CD4-positive, alpha-beta T cell treated with Interleukin-2 at 100 ng/mL for 4 hours (primary cell): ENCODE measurements around the gene MARCHF3.
"Not testable (repeated sequence)": the region's sequence is repeated elsewhere in the genome, so short reads cannot be mapped to it uniquely, and the experiment has no call there.

ENCODE experiments used
- DNase-seq: peaks from one replicate; pipeline ENCODE4 v3.0.0-alpha.2; 2020; ENCODE audit warnings: low spot score

Gene MARCHF3

GRCh38 chr5:126953640-126954039 is 76.7 kb downstream of the MARCHF3 start:
- no peak for DNase-seq

- no peak for DNase-seq
Measured at GRCh38 chr5:126949475-126949874, 80.9 kb downstream of the MARCHF3 start.

DNA sequence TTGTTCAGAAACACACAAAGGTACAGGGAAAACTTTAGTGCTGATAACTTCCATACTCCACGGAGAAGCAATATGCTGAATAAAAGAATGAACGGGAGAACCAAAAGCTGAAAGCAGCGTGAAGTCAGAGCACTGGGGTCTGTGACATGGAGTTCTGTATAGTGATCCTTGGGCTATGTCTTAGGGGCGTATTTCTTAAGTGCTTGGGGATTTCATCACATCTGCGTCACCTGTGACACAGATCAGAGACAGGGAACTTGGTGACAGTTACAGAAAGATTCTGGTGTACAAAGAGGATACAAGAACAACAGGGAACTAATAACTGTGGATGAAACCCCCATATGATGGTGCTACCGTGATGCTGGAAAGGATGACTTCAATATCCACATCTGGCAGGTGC is 81.9 kb downstream of the MARCHF3 start:
- no peak for DNase-seq

DNA sequence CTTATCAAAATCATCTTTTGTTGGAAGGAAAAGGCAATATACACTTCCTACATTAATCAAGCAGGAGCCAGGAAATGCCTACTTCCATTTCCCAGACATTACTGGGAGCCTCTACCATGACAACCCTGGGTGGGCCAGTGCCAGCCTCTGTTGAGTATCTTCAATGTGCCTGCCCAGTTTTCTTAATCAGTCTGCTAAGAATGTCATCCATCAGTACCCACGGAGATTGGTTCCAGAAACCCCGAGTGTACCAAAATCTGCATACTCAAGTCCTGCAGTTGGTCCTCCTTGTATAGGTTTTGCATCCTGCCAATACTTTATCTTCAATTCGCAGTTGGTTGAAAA is 82.4 kb downstream of the MARCHF3 start:
- no peak for DNase-seq

DNA sequence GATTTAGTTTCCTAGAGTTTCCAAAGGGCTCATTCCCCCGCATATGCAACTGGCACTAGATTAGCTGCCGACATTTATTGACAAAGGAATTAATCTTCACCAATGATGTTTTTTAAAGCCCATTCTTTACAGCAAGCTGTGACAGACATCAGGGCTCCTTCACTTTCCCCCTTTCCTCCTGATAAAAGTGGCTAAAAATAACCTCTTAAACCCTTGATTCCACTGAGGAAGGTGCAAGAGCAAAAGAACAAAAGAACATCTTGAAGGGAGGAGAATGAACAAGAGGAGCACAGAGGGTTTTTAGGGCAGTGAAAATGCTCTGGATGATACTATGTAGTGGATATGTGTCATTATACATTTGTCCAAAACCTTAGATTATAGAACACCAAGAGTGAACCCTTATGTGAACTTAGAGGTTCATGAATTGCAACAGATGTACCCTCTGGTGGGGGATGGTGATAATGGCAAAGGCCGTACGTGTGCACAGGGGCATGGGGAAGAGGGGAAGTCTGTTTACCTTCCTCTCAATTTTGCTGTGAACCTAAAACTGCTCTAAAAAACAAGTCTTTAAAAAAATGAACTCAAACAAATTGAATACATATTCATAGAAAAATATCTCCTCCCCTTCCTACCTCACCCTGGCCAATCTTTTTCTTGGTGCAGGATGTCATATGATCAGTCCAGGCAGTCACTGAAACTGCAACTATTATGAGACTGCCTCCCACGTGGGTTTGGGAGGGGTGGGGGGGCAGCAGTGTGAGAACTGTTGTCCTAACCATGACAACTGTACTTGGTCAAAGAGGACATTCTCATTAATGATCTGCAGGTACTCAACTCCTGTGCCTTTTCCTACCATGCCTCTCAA is 83.0 kb downstream of the MARCHF3 start:
- DNase-seq = no peak

- not testable (repeated sequence) for DNase-seq
Measured at GRCh38 chr5:126942908-126943307, 87.5 kb downstream of the MARCHF3 start.

DNA sequence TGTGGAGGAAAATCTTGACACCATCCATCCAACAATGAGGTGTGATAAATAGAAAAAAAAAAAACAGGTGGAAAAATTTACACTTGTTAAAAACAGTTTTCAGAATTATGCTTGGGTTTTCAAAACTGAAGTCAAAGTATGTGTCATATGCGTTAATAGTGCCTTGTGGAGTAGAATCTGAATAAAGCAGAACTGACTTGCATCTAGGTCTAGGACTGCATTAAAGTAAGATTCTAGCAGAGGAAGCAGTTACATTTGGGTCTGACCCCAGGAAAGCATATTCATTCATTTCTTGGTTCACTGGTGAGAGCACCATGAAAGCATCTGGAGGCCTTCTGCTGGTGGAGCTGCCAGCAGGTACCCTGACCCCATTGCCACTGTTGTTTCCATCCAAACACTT is 89.0 kb downstream of the MARCHF3 start:
- DNase-seq = no peak

DNA sequence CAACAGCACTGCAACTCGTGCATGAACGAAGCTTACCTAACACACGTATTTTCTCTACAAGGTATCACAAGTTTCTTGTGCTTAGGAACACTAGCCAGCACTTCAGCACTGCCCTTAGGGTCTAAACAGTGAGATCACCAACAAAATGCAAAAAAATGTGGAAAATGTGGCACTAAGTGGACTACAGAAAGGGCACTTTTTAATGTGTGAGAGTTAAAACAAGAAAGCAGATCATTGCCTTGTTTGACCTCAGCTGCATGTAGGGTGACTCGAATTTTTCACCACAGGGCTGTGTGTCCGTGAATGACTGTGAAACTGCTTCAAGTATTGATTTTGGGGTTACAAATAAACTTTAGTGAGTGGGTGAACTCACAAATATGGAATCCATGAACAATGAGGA is 90.5 kb downstream of the MARCHF3 start:
- DNase-seq = no peak

- DNase-seq = no peak
Measured at GRCh38 chr5:126938466-126938865, 91.9 kb downstream of the MARCHF3 start.

GRCh38 chr5:126937771-126938170 is 92.6 kb downstream of the MARCHF3 start:
- no peak for DNase-seq

- DNase-seq = no peak
Measured at GRCh38 chr5:126936775-126937418, 93.5 kb downstream of the MARCHF3 start.

- DNase-seq = no peak
Measured at GRCh38 chr5:126931963-126932660, 98.2 kb downstream of the MARCHF3 start.

DNA sequence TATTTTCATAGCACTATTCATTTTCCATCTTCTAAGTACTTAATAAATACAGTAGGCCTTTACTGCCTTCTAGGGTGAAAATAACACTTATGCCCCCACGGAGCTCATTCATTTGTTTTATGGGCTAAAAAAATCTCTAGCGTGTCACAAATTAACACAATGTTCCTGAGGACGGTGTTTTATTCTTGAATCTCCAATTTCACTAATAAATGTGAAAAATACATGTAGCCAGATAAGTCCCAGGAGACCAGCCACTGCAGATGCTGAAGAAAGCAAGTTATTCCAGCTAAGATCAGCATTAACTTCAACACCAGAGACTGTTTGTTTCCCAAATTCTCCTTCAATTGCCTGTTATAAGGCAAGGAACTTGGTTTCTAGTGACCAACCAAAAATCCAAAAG is 102.3 kb downstream of the MARCHF3 start:
- DNase-seq = no peak

- DNase-seq = no peak
Measured at GRCh38 chr5:126927429-126927828, 102.9 kb downstream of the MARCHF3 start.

DNA sequence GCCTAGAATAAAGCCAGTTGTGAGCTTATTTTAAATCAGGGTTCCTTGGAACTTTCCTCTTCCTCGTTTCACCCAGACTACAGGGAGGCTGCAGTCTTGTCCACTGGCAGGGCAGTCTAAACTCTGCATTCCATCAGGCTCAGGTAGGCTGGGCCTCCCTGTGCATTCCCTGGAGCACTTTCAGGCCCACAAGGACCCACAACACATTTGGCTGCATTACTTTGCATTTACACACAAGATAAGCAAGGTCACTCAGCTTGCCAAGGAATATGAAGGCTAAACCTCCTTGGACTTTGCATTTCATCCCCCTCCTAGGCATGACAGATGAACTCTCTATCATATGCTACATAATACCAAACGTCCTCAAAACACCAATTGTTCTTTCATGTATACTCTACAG is 104.2 kb downstream of the MARCHF3 start:
- DNase-seq = no peak

DNA sequence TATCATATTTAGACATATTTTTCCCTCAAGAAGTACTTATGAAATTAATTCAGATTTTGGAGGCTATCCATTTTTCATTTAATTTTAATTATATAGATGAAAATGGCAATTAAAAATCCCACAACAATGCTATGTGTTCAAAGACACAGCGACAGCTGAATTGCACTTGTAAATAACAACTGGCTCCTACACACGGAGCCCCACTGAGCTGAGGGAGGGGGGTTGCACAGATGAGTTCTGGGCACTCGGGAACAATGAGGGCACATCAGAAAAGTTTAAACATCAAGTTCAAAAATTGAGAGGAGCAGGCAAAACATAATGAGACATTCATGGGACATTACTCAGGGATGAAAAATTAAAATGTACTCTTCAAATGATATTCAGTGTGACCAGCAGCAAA is 104.9 kb downstream of the MARCHF3 start:
- DNase-seq = no peak

GRCh38 chr5:126924331-126925033 is 105.9 kb downstream of the MARCHF3 start:
- no peak for DNase-seq

- no peak for DNase-seq
Measured at GRCh38 chr5:126921241-126922091, 108.9 kb downstream of the MARCHF3 start.

GRCh38 chr5:126920291-126920690 is 110.1 kb downstream of the MARCHF3 start:
- no peak for DNase-seq

DNA sequence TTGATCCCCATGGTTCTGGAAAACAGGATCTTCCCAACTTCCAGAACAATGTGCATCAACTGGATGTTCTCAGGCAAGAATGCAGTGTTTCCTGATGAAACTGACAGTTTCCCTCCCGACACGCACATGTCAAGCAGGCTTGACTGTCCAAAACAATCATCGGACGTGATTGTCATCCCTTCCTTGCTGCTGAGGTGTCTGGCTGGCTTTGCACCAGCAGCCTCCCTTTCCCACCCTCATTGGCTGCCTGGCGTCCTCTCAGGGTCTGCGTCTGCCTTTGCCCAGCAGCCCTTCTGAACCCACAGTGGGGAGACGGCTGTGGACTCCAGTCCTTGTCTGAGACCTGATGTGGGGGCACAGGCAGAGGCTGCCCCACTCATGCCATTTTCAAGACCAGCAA is 110.8 kb downstream of the MARCHF3 start:
- no peak for DNase-seq

GRCh38 chr5:126918615-126918957 is 111.8 kb downstream of the MARCHF3 start:
- no peak for DNase-seq
